NCI-H2029 (cell line): Measurements from ENCODE around the gene PRKAG2.

Experiments used
- DNase-seq: peaks from one replicate; lab custom pipeline; 2025; lab: John Stamatoyannopoulos, UW

Gene PRKAG2

GRCh38 chr7:151675196-151675920 lies 201.6 kb downstream of the PRKAG2 start:
- no peak for DNase-seq

DNA sequence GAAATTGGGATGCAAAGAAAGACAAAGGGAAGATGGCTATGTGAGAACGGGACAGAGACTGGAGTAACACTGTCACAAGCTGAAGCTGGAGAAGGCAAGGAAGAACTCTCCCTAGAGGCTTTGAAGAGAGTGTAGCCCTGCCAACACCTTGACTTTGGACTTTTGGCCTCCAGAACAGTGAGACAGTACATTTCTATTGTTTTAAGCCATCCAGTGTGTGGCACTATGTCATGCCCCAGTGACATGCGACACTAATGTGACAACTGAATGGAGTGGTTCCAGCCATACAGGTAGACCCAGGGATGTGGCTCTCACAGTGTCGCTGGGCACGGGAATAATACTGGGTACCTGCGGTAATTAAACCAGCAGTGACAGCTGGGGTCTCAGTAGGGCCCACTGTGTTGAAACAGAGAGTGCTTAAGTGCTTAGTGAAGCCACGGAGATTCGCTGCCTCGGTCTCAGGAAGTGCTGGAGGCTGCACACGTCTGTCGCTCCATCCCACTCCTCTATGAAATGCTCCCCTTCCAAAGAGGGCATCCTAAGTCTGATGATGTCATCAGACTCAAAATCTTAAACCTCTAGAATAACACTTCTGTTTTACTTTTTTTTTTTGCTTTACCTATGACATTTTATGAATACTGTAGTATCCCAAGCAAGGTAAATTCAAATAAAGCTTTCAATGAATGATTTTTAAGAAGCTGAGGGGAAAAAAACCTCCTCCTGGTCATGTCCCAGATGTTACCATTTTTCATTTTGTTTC lies 202.6 kb downstream of the PRKAG2 start:
- no peak for DNase-seq

DNA sequence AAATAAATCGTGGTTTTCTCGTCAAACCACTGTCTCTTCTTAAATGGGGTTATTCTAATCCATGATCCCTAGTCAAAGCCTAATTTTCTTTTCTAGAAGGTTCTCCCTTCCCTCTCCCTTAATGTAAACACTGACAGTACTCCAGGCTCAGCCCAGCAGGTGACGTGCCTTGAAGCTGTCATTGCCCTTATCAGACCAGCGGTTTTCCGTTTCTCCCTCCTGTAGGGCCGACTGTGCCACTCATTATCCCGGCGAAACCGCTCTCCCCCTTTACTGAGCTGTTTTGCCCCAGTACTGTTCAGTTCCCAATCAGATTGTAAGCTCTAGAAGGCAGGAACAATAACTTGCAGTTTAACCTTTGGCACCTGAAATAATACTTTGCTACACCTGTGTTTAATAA lies 203.7 kb downstream of the PRKAG2 start:
- DNase-seq = no peak

DNA sequence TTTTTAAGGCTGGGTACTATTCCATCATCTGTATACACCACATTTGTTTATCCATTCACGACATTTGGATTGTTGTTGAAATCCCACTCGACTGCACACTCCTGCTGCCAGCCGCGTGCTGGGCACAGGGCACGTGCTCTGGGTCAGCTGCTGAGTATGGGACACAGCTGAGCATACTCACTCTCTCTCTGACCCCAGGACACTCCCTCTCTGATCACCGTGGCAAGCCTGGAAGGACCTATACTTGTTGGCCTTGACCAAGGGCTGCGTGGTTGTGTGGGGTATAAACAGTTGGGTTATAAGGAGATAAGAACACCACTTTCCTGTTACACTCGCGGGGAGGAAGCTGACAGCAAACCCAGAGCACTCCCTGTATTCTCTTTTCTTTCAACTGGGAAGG lies 204.2 kb downstream of the PRKAG2 start:
- DNase-seq = no peak

DNA sequence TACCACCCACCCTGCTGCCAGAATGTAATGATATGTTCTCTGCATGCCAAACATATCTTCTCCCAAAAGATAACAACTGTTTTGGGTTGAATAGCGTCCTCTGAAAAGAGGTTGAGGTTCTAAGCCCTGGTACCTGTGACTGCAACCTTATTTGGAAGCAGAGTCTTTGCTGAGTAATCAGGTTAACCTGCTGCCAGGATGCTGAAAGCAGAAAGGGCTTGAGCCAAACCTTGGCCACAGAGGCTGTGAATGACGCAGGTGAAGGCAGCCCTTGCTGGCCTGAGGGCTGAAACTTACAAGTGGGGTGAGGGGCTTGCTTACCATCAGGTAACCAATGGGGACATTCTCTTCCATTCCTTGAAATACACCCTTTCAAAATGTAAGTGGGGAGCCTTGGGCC lies 205.4 kb downstream of the PRKAG2 start:
- DNase-seq = no peak

DNA sequence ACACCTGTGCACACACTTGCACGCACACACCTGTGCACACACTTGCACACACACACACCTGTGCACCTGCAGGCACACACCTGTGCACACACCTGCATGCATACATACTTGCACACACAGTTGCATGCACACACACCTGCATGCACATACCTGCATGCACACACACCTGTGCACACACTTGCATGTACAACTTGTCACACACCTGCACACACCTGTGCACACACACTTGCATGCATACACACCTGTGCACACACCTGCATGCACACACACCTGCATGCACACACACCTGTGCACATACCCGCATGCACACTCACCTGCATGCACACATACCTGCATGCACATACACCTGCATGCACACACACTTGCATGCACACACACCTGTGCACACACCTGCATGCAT lies 207.2 kb downstream of the PRKAG2 start:
- DNase-seq = no peak

DNA sequence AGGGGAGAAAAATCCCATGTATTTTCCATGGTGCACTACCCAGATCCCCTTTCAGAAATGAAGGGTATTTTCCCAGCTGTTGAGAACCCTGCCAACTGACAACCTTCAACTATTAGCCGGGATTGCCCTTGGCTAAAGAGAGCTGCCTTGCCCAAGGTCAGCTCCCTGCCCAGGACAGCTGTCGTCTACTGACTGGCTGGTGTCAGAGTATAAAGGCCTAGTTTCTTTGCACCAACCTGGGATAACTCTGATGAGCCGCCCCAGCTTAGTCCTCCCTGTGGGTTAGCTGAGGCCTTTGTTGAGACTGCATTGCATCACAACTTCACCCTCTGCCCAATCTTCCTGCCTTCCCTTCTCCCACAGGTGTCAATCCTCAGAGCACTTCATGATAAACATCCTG lies 210.0 kb downstream of the PRKAG2 start:
- DNase-seq = no peak

GRCh38 chr7:151665368-151665767 lies 211.5 kb downstream of the PRKAG2 start:
- DNase-seq = no peak

- DNase-seq = no peak
These were observed 212.6 kb downstream of the PRKAG2 start for GRCh38 chr7:151664268-151664667.

DNA sequence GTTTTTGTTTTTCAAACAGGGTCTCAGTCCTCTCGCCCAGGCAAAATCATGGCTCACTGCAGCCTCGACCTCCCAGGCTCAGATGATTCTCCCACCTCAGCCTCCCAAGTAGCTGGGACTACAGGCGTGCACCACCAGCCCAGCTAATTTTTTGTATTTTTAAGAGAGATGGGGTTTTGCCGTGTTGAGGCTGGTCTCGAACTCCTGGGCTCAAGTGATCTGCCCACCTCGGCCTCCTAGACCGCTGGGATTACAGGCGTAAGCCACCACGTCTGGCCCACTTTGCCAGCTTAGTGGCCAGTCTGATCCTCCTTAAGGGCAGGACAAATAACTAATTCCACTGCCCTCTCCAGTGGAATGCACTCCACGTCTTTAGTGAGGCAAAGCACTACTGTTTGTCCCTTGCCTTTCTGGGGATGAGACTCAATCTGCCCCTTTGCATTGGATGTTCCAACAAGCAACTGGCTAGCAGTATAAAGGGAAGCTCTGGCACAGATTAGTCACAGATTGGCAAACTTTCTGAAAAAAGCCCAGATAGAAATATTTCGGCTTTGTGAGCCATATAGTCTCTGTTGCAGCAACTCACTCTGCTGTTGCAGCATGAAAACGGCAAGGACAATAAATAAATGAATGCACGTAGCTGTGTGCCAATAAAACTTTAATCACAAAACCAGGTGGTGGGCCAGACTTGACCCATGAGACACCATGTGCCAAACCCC lies 213.4 kb downstream of the PRKAG2 start:
- no peak for DNase-seq

DNA sequence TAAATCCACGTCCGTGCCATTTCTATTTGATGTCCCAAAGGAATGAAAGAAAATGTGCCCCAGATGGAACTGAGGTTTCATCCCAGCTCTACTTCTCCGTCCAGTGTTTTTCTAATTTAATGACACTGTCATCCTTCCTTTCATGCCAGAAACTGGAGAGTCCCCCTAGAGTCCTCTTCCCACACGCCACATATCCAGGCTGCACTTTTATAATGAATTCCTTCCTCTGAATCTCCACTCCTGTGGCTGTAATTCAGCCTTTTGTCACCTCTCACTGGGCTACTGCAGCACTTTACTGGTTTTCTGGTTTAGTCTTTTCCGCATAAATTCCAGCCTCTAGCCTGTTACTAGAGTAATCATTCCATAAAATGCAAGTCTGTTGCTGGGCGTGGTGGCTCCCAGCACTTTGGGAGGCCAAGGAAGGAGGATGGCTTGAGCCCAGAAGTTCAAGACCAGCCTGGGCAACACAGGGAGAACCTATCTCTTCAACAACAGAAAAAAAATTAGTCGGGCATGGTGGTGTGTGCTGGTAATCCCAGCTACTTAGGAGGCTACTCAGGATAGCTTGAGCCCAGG lies 214.6 kb downstream of the PRKAG2 start:
- no peak for DNase-seq

GRCh38 chr7:151661587-151661986 lies 215.3 kb downstream of the PRKAG2 start:
- no peak for DNase-seq

GRCh38 chr7:151660141-151660540 lies 216.8 kb downstream of the PRKAG2 start:
- no peak for DNase-seq

DNA sequence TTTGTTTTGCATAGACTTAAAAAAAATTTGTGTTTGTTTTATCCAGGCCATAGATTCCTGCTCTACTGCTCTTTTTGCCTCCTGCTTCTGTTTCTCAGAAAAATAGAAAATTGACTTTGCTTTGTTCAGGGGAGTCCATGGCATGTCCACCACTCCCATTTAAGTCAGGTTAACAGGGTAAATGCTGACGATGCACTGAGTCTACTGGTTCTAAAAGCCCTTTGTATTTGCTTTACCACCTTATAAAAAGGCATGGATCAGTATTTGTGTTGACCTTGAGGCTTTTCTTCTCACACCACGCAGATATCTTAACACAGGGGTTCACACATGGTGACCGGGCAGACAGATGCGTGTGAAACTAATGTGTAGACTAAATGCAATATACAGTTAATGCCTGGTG lies 217.7 kb downstream of the PRKAG2 start:
- DNase-seq = no peak

DNA sequence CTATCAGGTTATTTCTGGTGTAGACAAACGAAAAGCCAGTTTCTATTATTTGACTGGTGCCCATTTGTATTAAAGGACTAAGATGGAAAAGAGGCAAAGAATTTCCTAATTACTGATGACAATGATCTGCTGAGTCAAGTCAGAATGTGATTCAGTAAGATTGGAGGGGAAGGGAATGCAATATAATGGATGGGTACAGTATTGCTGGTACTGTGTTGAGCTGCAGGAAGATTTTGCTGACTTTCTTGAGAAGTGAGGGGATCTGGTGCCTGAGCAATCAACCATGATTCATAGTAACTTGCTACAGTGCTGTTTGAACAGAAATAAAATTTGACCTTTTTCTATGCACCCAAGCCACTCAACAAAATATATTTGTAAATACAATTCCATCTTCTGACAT lies 218.1 kb downstream of the PRKAG2 start:
- DNase-seq = no peak

- no peak for DNase-seq
These were observed 219.7 kb downstream of the PRKAG2 start for GRCh38 chr7:151657173-151657572.

- DNase-seq = no peak
These were observed 221.4 kb downstream of the PRKAG2 start for GRCh38 chr7:151655555-151655954.

- no peak for DNase-seq
These were observed 224.8 kb downstream of the PRKAG2 start for GRCh38 chr7:151652111-151652510.

DNA sequence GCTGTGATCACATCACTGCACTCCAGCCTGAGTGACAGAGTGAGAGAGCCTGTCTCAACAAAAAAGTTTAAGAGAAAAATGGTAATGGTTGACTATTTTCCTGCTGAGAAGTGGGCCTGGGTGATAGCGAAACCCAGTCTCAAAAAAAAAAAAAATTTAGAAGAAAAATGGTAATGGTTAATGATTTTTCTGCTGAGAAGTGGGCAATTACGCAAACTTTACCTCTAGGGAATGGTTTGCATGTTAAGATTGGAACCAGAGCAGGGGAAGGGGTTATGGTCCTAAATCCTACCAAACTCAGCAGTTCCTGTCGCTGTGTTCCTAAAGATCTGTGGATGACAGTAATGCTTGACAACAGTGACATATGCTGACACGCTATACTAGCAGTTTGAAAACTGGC lies 226.8 kb downstream of the PRKAG2 start:
- DNase-seq = no peak

DNA sequence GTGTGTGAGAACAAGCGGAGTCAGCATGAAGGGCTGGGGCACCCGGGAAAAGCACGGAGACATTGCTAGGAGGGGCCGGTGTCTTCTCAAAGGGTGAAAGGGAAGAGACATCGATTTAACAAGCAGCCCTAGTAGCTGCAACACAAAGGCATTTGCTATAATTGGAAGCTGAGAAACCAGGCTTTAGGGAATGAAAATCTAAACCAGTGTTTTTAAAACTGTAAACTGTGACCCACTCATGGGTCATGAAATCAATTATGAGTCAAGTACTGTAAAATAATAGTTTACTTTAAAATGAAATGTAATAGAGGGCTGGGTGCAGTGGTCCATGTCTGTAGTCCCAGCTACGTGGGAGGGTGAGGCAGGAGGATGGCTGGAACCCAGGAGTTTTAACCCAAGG lies 228.5 kb downstream of the PRKAG2 start:
- DNase-seq = no peak

DNA sequence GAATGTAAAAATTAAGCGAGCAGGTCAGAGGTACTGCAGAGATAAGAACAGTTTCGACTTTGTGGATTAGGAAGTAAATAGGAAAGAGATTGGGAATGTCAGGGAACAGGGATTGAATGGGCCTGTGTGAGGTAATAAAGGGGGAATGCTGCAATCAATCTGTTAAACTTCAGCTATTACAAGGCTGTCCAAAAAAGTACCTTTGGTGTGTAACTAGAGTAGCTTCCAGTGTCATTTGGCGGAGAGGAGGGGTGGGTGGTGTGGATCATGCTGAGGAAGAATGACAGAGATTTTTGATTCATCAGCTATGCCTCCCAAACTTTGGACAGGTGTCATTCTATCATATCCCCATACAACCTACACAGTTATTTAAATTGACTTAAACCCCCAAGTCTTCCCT lies 229.0 kb downstream of the PRKAG2 start:
- DNase-seq = no peak

GRCh38 chr7:151647006-151647405 lies 229.9 kb downstream of the PRKAG2 start:
- no peak for DNase-seq

DNA sequence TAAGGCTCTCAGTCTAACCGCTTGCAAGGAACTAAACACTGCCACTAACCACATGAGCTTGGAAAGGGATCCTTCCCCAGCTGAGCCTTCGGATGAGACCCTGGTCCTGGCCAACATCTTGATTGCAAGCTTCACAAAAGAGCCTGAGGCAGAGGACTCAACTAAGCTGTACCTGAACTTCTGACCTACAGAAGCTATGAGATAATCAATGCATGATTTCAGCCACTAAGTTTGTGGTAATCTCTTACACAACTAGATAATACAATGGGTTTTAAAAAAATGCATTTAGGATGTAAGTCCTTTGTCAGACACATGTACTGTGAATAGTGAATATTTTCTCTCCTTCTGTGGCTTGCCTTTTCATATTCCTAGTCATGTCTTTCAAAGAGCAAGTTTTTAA lies 231.6 kb downstream of the PRKAG2 start:
- DNase-seq = no peak
